NCI-H226 (cell line): ENCODE data around the gene ACP7.
A peak's percentile ranks its signal among the peaks of the same experiment; 100 is the strongest.
"Not testable (repeated sequence)": the region's sequence is repeated elsewhere in the genome, so short reads cannot be mapped to it uniquely, and the experiment has no call there.

ENCODE experiments used
- DNase-seq: peaks from one replicate; pipeline ENCODE4 v3.0.0-alpha.2; 2015

The ACP7 gene

GRCh38 chr19:39078436-39079200, 5.5 kb upstream of the ACP7 start:
- DNase-seq = peak; percentile 97

- no peak for DNase-seq
These were observed 3.7 kb upstream of the ACP7 start for GRCh38 chr19:39080431-39080830.

- DNase-seq = no peak
These were observed 2.0 kb upstream of the ACP7 start for GRCh38 chr19:39082167-39082566.

GRCh38 chr19:39082745-39083598, 1.2 kb upstream of the ACP7 start:
- no peak for DNase-seq

GRCh38 chr19:39083599-39083982, 577 bp upstream of the ACP7 start:
- no peak for DNase-seq

GRCh38 chr19:39084732-39085080, 538 bp downstream of the ACP7 start:
- DNase-seq = no peak

GRCh38 chr19:39085392-39085791, 1.2 kb downstream of the ACP7 start:
- no peak for DNase-seq

GRCh38 chr19:39086386-39086785, 2.2 kb downstream of the ACP7 start:
- DNase-seq = no peak

- no peak for DNase-seq
These were observed 3.9 kb downstream of the ACP7 start for GRCh38 chr19:39087907-39088686.

- not testable (repeated sequence) for DNase-seq
These were observed 5.8 kb downstream of the ACP7 start for GRCh38 chr19:39090016-39090415.

GRCh38 chr19:39090881-39091280, 6.7 kb downstream of the ACP7 start:
- no peak for DNase-seq

- DNase-seq = not testable (repeated sequence)
These were observed 11.8 kb downstream of the ACP7 start for GRCh38 chr19:39095799-39096540.

GRCh38 chr19:39097299-39097698, 13.1 kb downstream of the ACP7 start:
- DNase-seq = no peak

- no peak for DNase-seq
These were observed 13.6 kb downstream of the ACP7 start for GRCh38 chr19:39097721-39098120.

- DNase-seq = no peak
These were observed 14.4 kb downstream of the ACP7 start for GRCh38 chr19:39098365-39099269.

- no peak for DNase-seq
These were observed 15.2 kb downstream of the ACP7 start for GRCh38 chr19:39099341-39099740.

GRCh38 chr19:39100500-39101166, 16.5 kb downstream of the ACP7 start:
- DNase-seq = no peak

- no peak for DNase-seq
These were observed 19.0 kb downstream of the ACP7 start for GRCh38 chr19:39103151-39103550.

- no peak for DNase-seq
These were observed 20.0 kb downstream of the ACP7 start for GRCh38 chr19:39104186-39104596.

GRCh38 chr19:39106194-39106593, 22.0 kb downstream of the ACP7 start:
- DNase-seq = no peak

- no peak for DNase-seq
These were observed 25.5 kb downstream of the ACP7 start for GRCh38 chr19:39109641-39110040.
